D341Med (cell line): Measurements from ENCODE around the gene XRCC1.
A peak's percentile ranks its signal among the peaks of the same experiment; 100 is the strongest.
"Not testable (repeated sequence)": the region's sequence is repeated elsewhere in the genome, so short reads cannot be mapped to it uniquely, and the experiment has no call there.

Experiments used
- DNase-seq: peaks from one replicate; pipeline ENCODE4 v3.0.0; 2012; ENCODE audit warnings: low spot score

Gene XRCC1

GRCh38 chr19:43545981-43546380 is 29.3 kb downstream of the XRCC1 start:
- DNase-seq = no peak

- DNase-seq = no peak
These were observed 30.1 kb downstream of the XRCC1 start for GRCh38 chr19:43545276-43545675.

- DNase-seq = no peak
These were observed 31.2 kb downstream of the XRCC1 start for GRCh38 chr19:43544077-43544476.

GRCh38 chr19:43541920-43542650 is 33.2 kb downstream of the XRCC1 start:
- DNase-seq = no peak

- no peak for DNase-seq
These were observed 34.9 kb downstream of the XRCC1 start for GRCh38 chr19:43540381-43540780.

GRCh38 chr19:43538922-43539321 is 36.4 kb downstream of the XRCC1 start:
- DNase-seq = no peak

- DNase-seq = peak; percentile 77
These were observed 40.2 kb downstream of the XRCC1 start for GRCh38 chr19:43534816-43535761.

GRCh38 chr19:43534305-43534815 is 41.0 kb downstream of the XRCC1 start:
- no peak for DNase-seq

GRCh38 chr19:43533546-43534304 is 41.6 kb downstream of the XRCC1 start:
- DNase-seq = peak; percentile 93

GRCh38 chr19:43532962-43533545 is 42.3 kb downstream of the XRCC1 start, which contains the start of gene ZNF575:
Gene ZNF575 (plus strand): TSS chr19:43533188. CDS start chr19:43534423, 1,235 bp downstream.
- DNase-seq = peak; percentile 87

- DNase-seq = peak; percentile 72
These were observed 42.8 kb downstream of the XRCC1 start for GRCh38 chr19:43532571-43532961.

GRCh38 chr19:43527860-43528622 is 47.3 kb downstream of the XRCC1 start:
- no peak for DNase-seq

GRCh38 chr19:43526884-43527859 is 48.2 kb downstream of the XRCC1 start, which contains the start of gene ETHE1:
Gene ETHE1 (minus strand): TSS chr19:43527201. CDS start chr19:43527177, 24 bp downstream.
- peak; percentile 88 for DNase-seq

- peak; percentile 42 for DNase-seq
These were observed 49.2 kb downstream of the XRCC1 start for GRCh38 chr19:43525836-43526771.

GRCh38 chr19:43524922-43525835 is 50.1 kb downstream of the XRCC1 start:
- DNase-seq = no peak

- DNase-seq = not testable (repeated sequence)
These were observed 51.6 kb downstream of the XRCC1 start for GRCh38 chr19:43523696-43524095.

- DNase-seq = no peak
These were observed 52.4 kb downstream of the XRCC1 start for GRCh38 chr19:43522929-43523328.
